ENCODE data around the gene TPBG.

The TPBG gene

GRCh38 chr6:82364087-82365015, 734 bp downstream of the TPBG start:
- H3K4me3 ChIP-seq (ENCODE audit: insufficient read length, low read depth) = peak overlapping the region; percentile 75
- TF ChIP-seq SUZ12 (IDR thresholded peaks at IDR 0.05; ENCODE audit: extremely low read depth, insufficient read depth, insufficient read length) (no peak), ZNF274 (IDR thresholded peaks at IDR 0.05; ENCODE audit: low read depth, low read length) (no peak), YY1 (IDR thresholded peaks at IDR 0.05; ENCODE audit: insufficient read depth, insufficient read length) (no peak)
- H3K4me1 ChIP-seq (ENCODE audit: insufficient read depth, insufficient read length) = peaks cover 7% of the 10 kb centered on the region
- peak overlapping the region; percentile 82 for H3K9ac ChIP-seq (ENCODE audit: insufficient read length, low read depth)
- no peaks in the 10 kb centered on the region for H3K27me3 ChIP-seq (ENCODE audit: insufficient read depth, insufficient read length)
- peaks cover 25% of the 10 kb centered on the region for H3K36me3 ChIP-seq (ENCODE audit: insufficient read depth, insufficient read length, low read length)
- DNase-seq (ENCODE audit: low read depth, low spot score) = no peak
- H3K9me3 ChIP-seq (ENCODE audit: insufficient read depth, low read length) = no peaks in the 10 kb centered on the region; the same call in 1 of the 2 replicates

GRCh38 chr6:82365016-82365795, 1.6 kb downstream of the TPBG start:
- Histone ChIP-seq H3K4me1 (ENCODE audit: insufficient read depth, insufficient read length) (peaks cover 7% of the 10 kb centered on the region), H3K4me3 (ENCODE audit: insufficient read length, low read depth) (peak overlapping the region; percentile 75), H3K27me3 (ENCODE audit: insufficient read depth, insufficient read length) (no peaks in the 10 kb centered on the region), H3K9ac (ENCODE audit: insufficient read length, low read depth) (peak overlapping the region; percentile 82), H3K9me3 (ENCODE audit: insufficient read depth, low read length) (no peaks in the 10 kb centered on the region; the same call in 1 of the 2 replicates), H3K36me3 (ENCODE audit: insufficient read depth, insufficient read length, low read length) (peaks cover 25% of the 10 kb centered on the region)
- DNase-seq (ENCODE audit: low read depth, low spot score) = no peak
- no peak for TF ChIP-seq YY1 (IDR thresholded peaks at IDR 0.05; ENCODE audit: insufficient read depth, insufficient read length)
- no peak for TF ChIP-seq SUZ12 (IDR thresholded peaks at IDR 0.05; ENCODE audit: extremely low read depth, insufficient read depth, insufficient read length)
- no peak for TF ChIP-seq ZNF274 (IDR thresholded peaks at IDR 0.05; ENCODE audit: low read depth, low read length)

GRCh38 chr6:82367704-82368103, 4.1 kb downstream of the TPBG start:
- H3K4me3 ChIP-seq (ENCODE audit: insufficient read length, low read depth) = no peak overlapping the region

GRCh38 chr6:82370788-82371187, 7.2 kb downstream of the TPBG start:
- Histone ChIP-seq H3K4me3 (ENCODE audit: insufficient read length, low read depth) (no peak overlapping the region), H3K9me3 (ENCODE audit: insufficient read depth, low read length) (no peaks in the 10 kb centered on the region; the same call in 1 of the 2 replicates), H3K36me3 (ENCODE audit: insufficient read depth, insufficient read length, low read length) (peaks cover 17% of the 10 kb centered on the region), H3K27me3 (ENCODE audit: insufficient read depth, insufficient read length) (no peaks in the 10 kb centered on the region), H3K4me1 (ENCODE audit: insufficient read depth, insufficient read length) (no peaks in the 10 kb centered on the region), H3K9ac (ENCODE audit: insufficient read length, low read depth) (no peak overlapping the region)
- TF ChIP-seq ZNF274 (IDR thresholded peaks at IDR 0.05; ENCODE audit: low read depth, low read length) (no peak), YY1 (IDR thresholded peaks at IDR 0.05; ENCODE audit: insufficient read depth, insufficient read length) (no peak)
- DNase-seq (ENCODE audit: low read depth, low spot score) = no peak

More at GRCh38 chr6:82367704-82368103, 4.1 kb downstream of the TPBG start:
- Histone ChIP-seq H3K9me3 (ENCODE audit: insufficient read depth, low read length) (no peaks in the 10 kb centered on the region; the same call in 1 of the 2 replicates), H3K36me3 (ENCODE audit: insufficient read depth, insufficient read length, low read length) (peaks cover 25% of the 10 kb centered on the region), H3K4me1 (ENCODE audit: insufficient read depth, insufficient read length) (peaks cover 7% of the 10 kb centered on the region), H3K9ac (ENCODE audit: insufficient read length, low read depth) (no peak overlapping the region), H3K27me3 (ENCODE audit: insufficient read depth, insufficient read length) (no peaks in the 10 kb centered on the region)
- no peak for TF ChIP-seq YY1 (IDR thresholded peaks at IDR 0.05; ENCODE audit: insufficient read depth, insufficient read length)
- TF ChIP-seq ZNF274 (IDR thresholded peaks at IDR 0.05; ENCODE audit: low read depth, low read length) = no peak
- DNase-seq (ENCODE audit: low read depth, low spot score) = no peak

- TF ChIP-seq SUZ12 (IDR thresholded peaks at IDR 0.05; ENCODE audit: extremely low read depth, insufficient read depth, insufficient read length) = no peak
- no peak for TF ChIP-seq ZNF274 (IDR thresholded peaks at IDR 0.05; ENCODE audit: low read depth, low read length)
- TF ChIP-seq YY1 (IDR thresholded peaks at IDR 0.05; ENCODE audit: insufficient read depth, insufficient read length) = no peak
- no peak for DNase-seq (ENCODE audit: low read depth, low spot score)
- Histone ChIP-seq H3K27me3 (ENCODE audit: insufficient read depth, insufficient read length) (no peaks in the 10 kb centered on the region), H3K4me3 (ENCODE audit: insufficient read length, low read depth) (no peak overlapping the region), H3K9me3 (ENCODE audit: insufficient read depth, low read length) (peaks cover 12% of the 10 kb centered on the region; the same call in 1 of the 2 replicates), H3K36me3 (ENCODE audit: insufficient read depth, insufficient read length, low read length) (peaks cover 8% of the 10 kb centered on the region), H3K4me1 (ENCODE audit: insufficient read depth, insufficient read length) (no peaks in the 10 kb centered on the region), H3K9ac (ENCODE audit: insufficient read length, low read depth) (no peak overlapping the region)
These were observed 8.4 kb downstream of the TPBG start for GRCh38 chr6:82371799-82372546.

GRCh38 chr6:82372656-82373055, 9.0 kb downstream of the TPBG start:
- Histone ChIP-seq H3K9ac (ENCODE audit: insufficient read length, low read depth) (no peak overlapping the region), H3K9me3 (ENCODE audit: insufficient read depth, low read length) (peaks cover 12% of the 10 kb centered on the region; the same call in 1 of the 2 replicates), H3K27me3 (ENCODE audit: insufficient read depth, insufficient read length) (no peaks in the 10 kb centered on the region), H3K4me1 (ENCODE audit: insufficient read depth, insufficient read length) (no peaks in the 10 kb centered on the region), H3K36me3 (ENCODE audit: insufficient read depth, insufficient read length, low read length) (peaks cover 5% of the 10 kb centered on the region), H3K4me3 (ENCODE audit: insufficient read length, low read depth) (no peak overlapping the region)
- DNase-seq (ENCODE audit: low read depth, low spot score) = no peak
- TF ChIP-seq YY1 (IDR thresholded peaks at IDR 0.05; ENCODE audit: insufficient read depth, insufficient read length) (no peak), ZNF274 (IDR thresholded peaks at IDR 0.05; ENCODE audit: low read depth, low read length) (no peak), SUZ12 (IDR thresholded peaks at IDR 0.05; ENCODE audit: extremely low read depth, insufficient read depth, insufficient read length) (no peak)
